Measurements from ENCODE around the gene ADGRV1.

DNA sequence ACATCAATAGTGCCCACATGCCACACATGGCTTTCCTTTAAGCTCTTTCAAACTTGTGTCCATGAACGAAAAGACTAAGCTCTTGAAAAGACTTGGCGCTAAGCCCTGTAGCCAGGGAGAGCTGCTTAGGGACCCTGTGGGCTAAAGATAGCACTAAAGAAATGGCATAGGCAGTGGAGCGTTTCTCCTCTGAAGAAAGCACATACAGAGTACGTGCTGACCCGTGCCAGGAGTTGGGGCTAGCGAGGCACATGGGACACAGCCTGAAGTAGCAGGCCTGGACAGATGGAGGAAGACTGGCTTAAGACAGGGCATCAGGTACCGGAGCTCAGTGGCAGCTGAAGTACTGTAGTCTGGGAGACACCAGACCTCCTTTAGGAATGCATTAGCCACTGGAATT is 39.7 kb downstream of the ADGRV1 start:
- TF ChIP-seq, protein P1, sequence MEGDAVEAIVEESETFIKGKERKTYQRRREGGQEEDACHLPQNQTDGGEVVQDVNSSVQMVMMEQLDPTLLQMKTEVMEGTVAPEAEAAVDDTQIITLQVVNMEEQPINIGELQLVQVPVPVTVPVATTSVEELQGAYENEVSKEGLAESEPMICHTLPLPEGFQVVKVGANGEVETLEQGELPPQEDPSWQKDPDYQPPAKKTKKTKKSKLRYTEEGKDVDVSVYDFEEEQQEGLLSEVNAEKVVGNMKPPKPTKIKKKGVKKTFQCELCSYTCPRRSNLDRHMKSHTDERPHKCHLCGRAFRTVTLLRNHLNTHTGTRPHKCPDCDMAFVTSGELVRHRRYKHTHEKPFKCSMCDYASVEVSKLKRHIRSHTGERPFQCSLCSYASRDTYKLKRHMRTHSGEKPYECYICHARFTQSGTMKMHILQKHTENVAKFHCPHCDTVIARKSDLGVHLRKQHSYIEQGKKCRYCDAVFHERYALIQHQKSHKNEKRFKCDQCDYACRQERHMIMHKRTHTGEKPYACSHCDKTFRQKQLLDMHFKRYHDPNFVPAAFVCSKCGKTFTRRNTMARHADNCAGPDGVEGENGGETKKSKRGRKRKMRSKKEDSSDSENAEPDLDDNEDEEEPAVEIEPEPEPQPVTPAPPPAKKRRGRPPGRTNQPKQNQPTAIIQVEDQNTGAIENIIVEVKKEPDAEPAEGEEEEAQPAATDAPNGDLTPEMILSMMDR (IDR thresholded peaks at IDR 0.05): no peak
- TF ChIP-seq POLR2A (IDR thresholded peaks at IDR 0.05) (no peak), EP300 (IDR thresholded peaks at IDR 0.05) (no peak)

All from tibial nerve (tissue), 4 donors.